Peyer's patch (tissue), 4 donors: ENCODE measurements around the gene F7. TPM values are rescaled to one million over a fixed set of nuclear protein-coding genes. Genes with fewer than 3 reads are reported as not detected.

Source experiments
- DNase-seq, 3 donors: peaks; one replicate each; pipeline ENCODE4 v3.0.0-alpha.2; 2017 to 2019
- H3K27ac ChIP-seq, 4 donors: fragments of 200-600 bp; sonication (generic); one replicate each; pipeline ENCODE4 v1.5.1; 2016 to 2019
- H3K27me3 ChIP-seq, 2 donors: fragments of 200-600 bp; sonication (generic); one replicate each; pipeline ENCODE4 v1.5.1; 2019
- H3K36me3 ChIP-seq, 3 donors: fragments of 200-600 bp; sonication (generic); one replicate each; pipeline ENCODE4 v1.5.1; 2016 to 2019
- H3K4me1 ChIP-seq, 4 donors: fragments of 200-600 bp; sonication (generic); one replicate each; pipeline ENCODE4 v1.5.1; 2016 to 2019
- H3K4me3 ChIP-seq, 4 donors: fragments of 200-600 bp; sonication (generic); 1 replicate in 3 of 4; 2 replicates in 1 of 4; pipeline ENCODE4 v1.5.1; 2016 to 2019; ENCODE audit warnings: mild to moderate bottlenecking in 1 of 4
- H3K9me3 ChIP-seq, 4 donors: fragments of 200-600 bp; sonication (generic); one replicate each; pipeline ENCODE4 v1.5.1; 2016 to 2019; ENCODE audit warnings: mild to moderate bottlenecking in 1 of 4
- POLR2A ChIP-seq, 2 donors: fragments of 450-650 bp; IDR thresholded peaks; one replicate each; pipeline ENCODE4 v1.5.1; 2017; ENCODE audit warnings: antibody characterized with exemption in 2 of 2, mild to moderate bottlenecking in 2 of 2, moderate library complexity in 2 of 2
- total RNA-seq, 4 donors: library from RNA; depleted of rRNA; stranded (reverse); fragments of >200 nt; gene quantifications; one replicate each; pipeline ENCODE4 v1.1.0, GENCODE V29; 2016
- TF ChIP-seq, protein P1 (sequence below), 6 experiments: fragments of 450-650 bp in 4 of 6; fragments of 200-600 bp in 2 of 6; sonication (generic) in 1 of 6; IDR thresholded peaks; one replicate each; pipeline ENCODE4 v1.5.1; 2017 to 2019; ENCODE audit warnings: antibody characterized with exemption in 6 of 6, mild to moderate bottlenecking in 3 of 6, moderate library complexity in 1 of 6

F7 gene
- total RNA-seq, 4 donors from 2014 or later, result 1.9 to 2.9 TPM; not detected in 2

DNA sequence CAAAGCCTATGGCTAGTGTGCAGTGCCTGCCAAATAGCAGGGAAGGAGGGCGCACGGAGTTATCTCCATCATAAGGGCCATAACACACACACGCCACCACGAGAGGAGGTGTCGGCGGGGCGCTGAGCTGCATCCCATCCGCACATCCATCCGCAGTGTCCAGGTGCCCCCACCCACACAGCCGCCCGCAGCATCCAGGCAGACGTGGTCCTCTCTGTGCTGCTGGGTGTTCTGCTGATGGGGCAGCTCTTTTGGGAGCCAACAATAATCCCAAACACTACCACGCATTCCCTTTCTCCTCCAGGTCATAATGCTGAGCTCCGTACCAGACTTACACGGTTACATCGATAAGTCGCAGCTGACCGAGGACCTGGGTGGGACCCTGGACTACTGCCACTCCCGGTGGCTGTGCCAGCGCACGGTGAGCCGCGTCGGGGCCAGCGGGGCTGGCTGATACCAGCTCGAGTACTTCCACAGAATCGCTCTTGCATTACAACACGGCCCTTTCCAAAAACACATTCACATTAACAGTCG, 41.5 kb upstream of the F7 start:
- H3K4me1 ChIP-seq, result no peaks in the 10 kb centered on the region
- no peaks in the 10 kb centered on the region for H3K9me3 ChIP-seq
- no peak for DNase-seq
- no peaks in the 10 kb centered on the region for H3K27me3 ChIP-seq
- TF ChIP-seq POLR2A (IDR thresholded peaks at IDR 0.05), result no peak
- TF ChIP-seq, protein P1, sequence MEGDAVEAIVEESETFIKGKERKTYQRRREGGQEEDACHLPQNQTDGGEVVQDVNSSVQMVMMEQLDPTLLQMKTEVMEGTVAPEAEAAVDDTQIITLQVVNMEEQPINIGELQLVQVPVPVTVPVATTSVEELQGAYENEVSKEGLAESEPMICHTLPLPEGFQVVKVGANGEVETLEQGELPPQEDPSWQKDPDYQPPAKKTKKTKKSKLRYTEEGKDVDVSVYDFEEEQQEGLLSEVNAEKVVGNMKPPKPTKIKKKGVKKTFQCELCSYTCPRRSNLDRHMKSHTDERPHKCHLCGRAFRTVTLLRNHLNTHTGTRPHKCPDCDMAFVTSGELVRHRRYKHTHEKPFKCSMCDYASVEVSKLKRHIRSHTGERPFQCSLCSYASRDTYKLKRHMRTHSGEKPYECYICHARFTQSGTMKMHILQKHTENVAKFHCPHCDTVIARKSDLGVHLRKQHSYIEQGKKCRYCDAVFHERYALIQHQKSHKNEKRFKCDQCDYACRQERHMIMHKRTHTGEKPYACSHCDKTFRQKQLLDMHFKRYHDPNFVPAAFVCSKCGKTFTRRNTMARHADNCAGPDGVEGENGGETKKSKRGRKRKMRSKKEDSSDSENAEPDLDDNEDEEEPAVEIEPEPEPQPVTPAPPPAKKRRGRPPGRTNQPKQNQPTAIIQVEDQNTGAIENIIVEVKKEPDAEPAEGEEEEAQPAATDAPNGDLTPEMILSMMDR (IDR thresholded peaks at IDR 0.05), result no peak
- H3K4me3 ChIP-seq, result no peak overlapping the region
- H3K27ac ChIP-seq, result no peak overlapping the region
- H3K36me3 ChIP-seq, result no peaks in the 10 kb centered on the region

DNA sequence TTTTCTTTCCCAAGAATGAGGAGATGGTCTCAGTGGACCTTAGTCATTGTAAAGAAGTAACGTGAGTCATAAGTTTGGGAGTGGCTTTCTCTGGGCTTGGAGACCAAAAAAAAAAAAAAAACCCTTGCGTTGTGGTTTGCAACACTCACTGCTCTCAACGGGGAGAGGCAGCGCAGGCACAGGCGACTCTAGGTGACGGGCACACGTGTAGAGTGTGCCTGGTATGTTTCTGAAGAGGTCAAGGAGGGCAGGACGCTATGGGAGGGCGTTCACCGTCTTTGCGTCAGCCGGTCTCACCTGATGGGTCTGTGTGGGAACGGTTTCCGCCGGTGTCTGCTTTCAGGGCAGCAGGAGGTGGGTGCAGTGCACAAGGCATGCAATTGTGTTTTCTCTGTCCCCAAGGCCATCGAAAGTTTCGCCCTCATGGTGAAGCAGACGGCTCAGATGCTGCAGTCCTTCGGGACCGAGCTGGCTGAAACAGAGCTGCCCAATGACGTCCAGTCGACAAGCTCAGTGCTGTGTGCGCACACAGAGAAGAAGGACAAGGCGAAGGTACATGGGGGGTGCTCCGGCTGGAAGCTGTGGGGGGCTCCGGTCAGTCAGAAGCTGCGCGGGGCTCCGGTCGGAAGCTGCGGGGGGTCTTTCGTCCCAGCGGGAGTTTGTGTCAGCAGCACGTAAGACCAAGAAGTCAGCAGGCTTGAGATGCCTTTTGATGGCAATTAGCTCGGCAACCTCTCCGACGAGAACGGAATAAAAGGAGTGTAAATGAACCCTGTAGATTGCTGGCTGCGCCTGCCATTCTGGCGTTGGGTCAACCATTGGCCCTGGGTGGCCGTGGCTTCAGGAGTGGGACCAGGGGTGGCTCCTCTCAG, 40.8 kb upstream of the F7 start:
- H3K36me3 ChIP-seq, result no peaks in the 10 kb centered on the region
- no peak overlapping the region for H3K4me3 ChIP-seq
- no peak for DNase-seq
- H3K9me3 ChIP-seq, result no peaks in the 10 kb centered on the region
- no peak overlapping the region for H3K27ac ChIP-seq
- no peak for TF ChIP-seq POLR2A (IDR thresholded peaks at IDR 0.05)
- TF ChIP-seq, protein P1 (IDR thresholded peaks at IDR 0.05), result no peak
- H3K4me1 ChIP-seq, result no peaks in the 10 kb centered on the region
- H3K27me3 ChIP-seq, result no peaks in the 10 kb centered on the region

DNA sequence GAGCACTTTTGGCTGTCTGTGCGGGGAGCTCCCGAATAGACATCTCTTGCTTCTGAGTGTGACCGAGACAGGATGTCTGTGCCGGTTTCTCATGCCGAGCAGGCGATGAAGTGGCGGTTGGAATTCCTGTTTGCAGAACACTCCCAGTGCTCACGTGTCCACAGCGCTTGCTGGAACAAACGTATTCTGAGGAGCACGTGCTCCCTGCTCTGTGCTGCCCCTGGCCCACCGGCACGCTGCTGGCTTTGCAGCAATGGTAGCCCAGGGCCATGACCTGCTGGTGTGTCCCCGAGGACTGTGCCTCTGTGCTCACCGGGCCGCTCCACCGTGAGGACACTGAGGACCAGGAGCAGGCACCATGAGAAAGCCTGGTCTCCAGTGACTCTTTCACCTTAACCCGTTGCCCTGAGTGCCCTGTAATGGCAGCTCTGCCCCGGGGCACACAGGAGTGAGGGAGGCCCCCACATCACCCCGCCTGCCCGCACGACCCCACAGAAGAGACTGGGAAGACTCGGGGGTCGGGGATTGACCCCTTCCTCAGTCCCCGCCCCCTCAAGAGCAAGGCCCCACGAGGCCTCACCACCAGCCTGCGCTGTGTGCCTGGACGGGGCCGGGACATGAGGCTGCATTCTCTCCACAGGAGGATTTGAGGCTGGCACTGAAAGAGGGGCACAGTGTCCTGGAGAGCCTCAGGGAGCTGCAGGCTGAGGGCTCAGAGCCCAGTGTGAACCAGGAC, 40.0 kb upstream of the F7 start:
- DNase-seq, result no peak
- H3K4me3 ChIP-seq, result no peak overlapping the region
- no peaks in the 10 kb centered on the region for H3K4me1 ChIP-seq
- no peaks in the 10 kb centered on the region for H3K9me3 ChIP-seq
- H3K27ac ChIP-seq, result no peak overlapping the region
- TF ChIP-seq, protein P1 (IDR thresholded peaks at IDR 0.05), result no peak
- TF ChIP-seq POLR2A (IDR thresholded peaks at IDR 0.05), result no peak
- no peaks in the 10 kb centered on the region for H3K36me3 ChIP-seq
- H3K27me3 ChIP-seq, result no peaks in the 10 kb centered on the region

GRCh38 chr13:113066142-113066455, 39.5 kb upstream of the F7 start:
- DNase-seq, result no peak
- Histone ChIP-seq H3K9me3 (no peaks in the 10 kb centered on the region), H3K4me3 (no peak overlapping the region), H3K27ac (no peak overlapping the region), H3K27me3 (no peaks in the 10 kb centered on the region), H3K4me1 (no peaks in the 10 kb centered on the region), H3K36me3 (no peaks in the 10 kb centered on the region)
- TF ChIP-seq, protein P1 (IDR thresholded peaks at IDR 0.05), result no peak
- no peak for TF ChIP-seq POLR2A (IDR thresholded peaks at IDR 0.05)

DNA sequence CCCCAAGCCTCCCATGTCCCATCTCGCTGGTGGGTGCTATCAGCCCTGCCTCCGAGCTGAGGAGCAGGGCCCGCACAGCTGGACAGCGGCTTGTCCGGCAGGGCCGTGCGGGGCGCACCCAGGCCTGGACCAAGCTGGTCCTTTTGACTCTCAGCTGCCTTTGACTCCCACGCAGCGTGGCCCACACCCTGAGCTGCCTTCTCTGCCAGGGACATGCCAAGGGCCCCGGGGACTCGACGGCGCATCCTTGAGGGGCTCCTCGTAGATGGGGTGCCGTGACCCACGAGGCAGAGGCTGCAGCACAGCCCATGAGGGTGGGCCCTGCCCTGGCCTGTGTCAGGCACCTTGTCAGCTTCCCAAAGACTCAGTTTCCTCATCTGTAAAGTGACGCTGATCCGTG, 38.8 kb upstream of the F7 start:
- Histone ChIP-seq H3K4me1 (no peaks in the 10 kb centered on the region), H3K36me3 (no peaks in the 10 kb centered on the region), H3K9me3 (no peaks in the 10 kb centered on the region), H3K4me3 (no peak overlapping the region), H3K27ac (no peak overlapping the region), H3K27me3 (no peaks in the 10 kb centered on the region)
- no peak for TF ChIP-seq POLR2A (IDR thresholded peaks at IDR 0.05)
- TF ChIP-seq, protein P1 (IDR thresholded peaks at IDR 0.05), result no peak
- DNase-seq, result no peak
